ENCODE data around the gene DYNC1I1. TPM values are rescaled to one million over a fixed set of nuclear protein-coding genes. Genes with fewer than 3 reads are reported as not detected.

The DYNC1I1 gene
- total RNA-seq, 1 donor from 2014 or later, result 38.8 TPM

DNA sequence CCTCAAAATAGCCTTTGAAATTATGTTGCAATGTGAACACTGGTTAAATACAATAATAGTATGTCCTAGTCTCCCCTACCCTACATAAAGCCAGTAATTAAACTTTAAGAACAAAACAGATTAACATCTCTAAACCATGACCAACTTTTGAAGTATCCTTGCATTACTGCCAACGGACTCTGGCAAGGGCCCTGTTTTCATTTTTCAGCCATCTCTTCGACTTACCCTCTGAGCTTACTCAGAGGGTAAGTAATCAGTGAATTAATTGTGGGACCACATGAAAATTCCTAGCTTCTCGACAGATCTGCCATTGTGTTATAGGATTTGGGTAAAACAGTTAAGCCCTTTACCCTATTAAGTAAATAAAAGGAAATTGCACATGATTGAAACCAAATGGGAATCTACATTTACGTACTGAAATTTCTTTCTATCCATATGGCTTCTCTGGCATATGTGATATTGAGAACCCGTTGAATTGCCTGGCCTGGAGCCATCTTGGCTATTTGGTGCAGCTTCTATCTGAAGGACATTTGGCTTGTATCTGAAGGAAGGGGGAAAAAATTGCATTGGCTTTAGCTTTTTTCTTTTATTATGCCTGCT lies 39.6 kb downstream of the DYNC1I1 start:
- Histone ChIP-seq H3K27me3 (ENCODE audit: low read depth) (no peaks in the 10 kb centered on the region), H3K4me3 (no peak overlapping the region), H3K4me1 (peaks cover 9% of the 10 kb centered on the region), H3K36me3 (peaks cover 5% of the 10 kb centered on the region), H3K27ac (replicated peaks) (no peak overlapping the region), H3K9me3 (replicated peaks) (no peaks in the 10 kb centered on the region)
- TF ChIP-seq, protein P1, sequence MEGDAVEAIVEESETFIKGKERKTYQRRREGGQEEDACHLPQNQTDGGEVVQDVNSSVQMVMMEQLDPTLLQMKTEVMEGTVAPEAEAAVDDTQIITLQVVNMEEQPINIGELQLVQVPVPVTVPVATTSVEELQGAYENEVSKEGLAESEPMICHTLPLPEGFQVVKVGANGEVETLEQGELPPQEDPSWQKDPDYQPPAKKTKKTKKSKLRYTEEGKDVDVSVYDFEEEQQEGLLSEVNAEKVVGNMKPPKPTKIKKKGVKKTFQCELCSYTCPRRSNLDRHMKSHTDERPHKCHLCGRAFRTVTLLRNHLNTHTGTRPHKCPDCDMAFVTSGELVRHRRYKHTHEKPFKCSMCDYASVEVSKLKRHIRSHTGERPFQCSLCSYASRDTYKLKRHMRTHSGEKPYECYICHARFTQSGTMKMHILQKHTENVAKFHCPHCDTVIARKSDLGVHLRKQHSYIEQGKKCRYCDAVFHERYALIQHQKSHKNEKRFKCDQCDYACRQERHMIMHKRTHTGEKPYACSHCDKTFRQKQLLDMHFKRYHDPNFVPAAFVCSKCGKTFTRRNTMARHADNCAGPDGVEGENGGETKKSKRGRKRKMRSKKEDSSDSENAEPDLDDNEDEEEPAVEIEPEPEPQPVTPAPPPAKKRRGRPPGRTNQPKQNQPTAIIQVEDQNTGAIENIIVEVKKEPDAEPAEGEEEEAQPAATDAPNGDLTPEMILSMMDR (IDR thresholded peaks at IDR 0.05; ENCODE audit: borderline replicate concordance), result no peak
- intact Hi-C loops (cut with micrococcal nuclease), result no loop called here
- DNase-seq, result no peak

DNA sequence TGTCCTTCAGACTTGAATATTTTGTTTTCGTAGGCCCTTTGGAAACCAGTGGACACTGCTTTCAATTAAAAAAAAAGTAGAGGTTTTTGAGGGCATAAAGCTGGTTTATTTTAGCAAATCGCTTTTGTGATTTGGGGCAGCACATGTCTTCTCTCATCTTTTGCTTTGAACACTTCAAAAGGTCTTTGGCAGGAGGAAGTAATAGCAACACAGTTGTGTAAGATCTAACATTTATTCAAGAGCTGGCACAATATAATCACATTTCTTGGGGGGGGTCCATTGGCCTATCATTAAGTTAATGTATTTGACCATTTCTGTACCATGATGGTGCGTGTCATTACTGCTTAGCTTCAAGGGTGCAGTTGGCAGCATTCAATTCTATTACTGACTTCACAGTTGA lies 42.4 kb downstream of the DYNC1I1 start:
- Histone ChIP-seq H3K27ac (replicated peaks) (no peak overlapping the region), H3K4me1 (peaks cover 9% of the 10 kb centered on the region), H3K4me3 (no peak overlapping the region), H3K36me3 (peaks cover 5% of the 10 kb centered on the region), H3K27me3 (ENCODE audit: low read depth) (no peaks in the 10 kb centered on the region), H3K9me3 (replicated peaks) (no peaks in the 10 kb centered on the region)
- intact Hi-C loops (cut with micrococcal nuclease), result no loop called here
- no peak for DNase-seq
- TF ChIP-seq, protein P1 (IDR thresholded peaks at IDR 0.05; ENCODE audit: borderline replicate concordance), result no peak

DNA sequence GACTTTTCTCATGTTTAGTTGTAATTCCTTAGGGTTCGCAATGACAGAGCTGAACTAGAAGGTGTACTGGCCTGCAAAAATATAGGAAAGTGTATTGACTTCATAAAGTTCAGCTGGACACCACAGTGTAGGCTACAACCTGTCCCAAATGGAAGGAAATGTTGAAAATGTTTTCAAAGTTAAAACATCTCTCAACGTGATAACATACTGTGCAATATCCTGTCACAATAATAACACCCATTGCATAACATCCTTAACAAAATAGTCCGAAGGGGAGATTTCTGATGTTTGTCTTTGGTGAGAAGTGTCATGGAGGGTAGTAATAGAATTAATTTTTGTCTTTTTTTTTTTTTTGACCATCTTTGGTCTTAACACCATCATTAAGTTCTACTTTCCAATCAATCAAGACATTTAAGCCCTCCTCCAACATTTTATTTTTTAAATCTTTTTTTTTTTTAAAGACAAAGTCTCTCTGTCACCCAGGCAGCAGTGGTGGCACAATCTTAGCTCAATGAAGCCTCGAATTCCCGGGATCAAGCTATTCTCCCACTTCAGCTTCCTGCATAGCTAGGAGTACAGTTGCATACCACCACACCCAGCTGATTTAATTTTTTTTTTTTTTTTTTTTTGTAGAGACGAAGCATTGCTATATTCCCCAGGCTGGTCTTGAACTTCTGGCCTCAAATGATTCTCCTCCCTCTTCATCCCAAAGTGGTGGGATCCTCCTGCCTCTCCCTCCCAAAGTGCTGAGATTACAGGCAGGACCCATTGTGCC lies 45.7 kb downstream of the DYNC1I1 start:
- Histone ChIP-seq H3K4me1 (no peaks in the 10 kb centered on the region), H3K4me3 (no peak overlapping the region), H3K36me3 (peaks cover 12% of the 10 kb centered on the region), H3K27me3 (ENCODE audit: low read depth) (no peaks in the 10 kb centered on the region), H3K9me3 (replicated peaks) (no peaks in the 10 kb centered on the region), H3K27ac (replicated peaks) (no peak overlapping the region)
- intact Hi-C loops (cut with micrococcal nuclease), result no loop called here
- TF ChIP-seq, protein P1 (IDR thresholded peaks at IDR 0.05; ENCODE audit: borderline replicate concordance), result no peak
- DNase-seq, result no peak

DNA sequence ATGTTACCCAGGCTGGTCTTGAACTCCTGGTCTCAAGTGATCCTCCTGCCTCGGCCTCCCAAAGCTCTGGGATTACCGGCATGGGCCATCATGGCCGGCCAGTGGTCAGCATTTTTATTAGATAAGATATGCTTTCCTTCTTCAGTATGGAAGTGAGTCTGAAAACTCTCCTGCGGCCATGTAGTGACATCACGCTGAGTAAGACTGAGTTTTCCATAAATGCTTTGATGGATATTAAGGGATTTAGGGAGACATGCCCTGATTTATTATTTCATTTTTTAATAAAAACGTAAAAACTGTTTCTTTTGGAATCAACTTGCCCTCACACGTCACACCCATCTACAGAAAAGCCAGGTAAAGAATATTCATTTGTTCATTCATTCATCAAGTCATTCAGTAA lies 48.4 kb downstream of the DYNC1I1 start:
- DNase-seq, result no peak
- H3K9me3 ChIP-seq (replicated peaks), result no peaks in the 10 kb centered on the region
- intact Hi-C loops (cut with micrococcal nuclease), result no loop called here
- H3K36me3 ChIP-seq, result peaks cover 7% of the 10 kb centered on the region
- no peaks in the 10 kb centered on the region for H3K4me1 ChIP-seq
- no peak overlapping the region for H3K27ac ChIP-seq (replicated peaks)
- H3K27me3 ChIP-seq (ENCODE audit: low read depth), result no peaks in the 10 kb centered on the region
- TF ChIP-seq, protein P1 (IDR thresholded peaks at IDR 0.05; ENCODE audit: borderline replicate concordance), result no peak
- no peak overlapping the region for H3K4me3 ChIP-seq

DNA sequence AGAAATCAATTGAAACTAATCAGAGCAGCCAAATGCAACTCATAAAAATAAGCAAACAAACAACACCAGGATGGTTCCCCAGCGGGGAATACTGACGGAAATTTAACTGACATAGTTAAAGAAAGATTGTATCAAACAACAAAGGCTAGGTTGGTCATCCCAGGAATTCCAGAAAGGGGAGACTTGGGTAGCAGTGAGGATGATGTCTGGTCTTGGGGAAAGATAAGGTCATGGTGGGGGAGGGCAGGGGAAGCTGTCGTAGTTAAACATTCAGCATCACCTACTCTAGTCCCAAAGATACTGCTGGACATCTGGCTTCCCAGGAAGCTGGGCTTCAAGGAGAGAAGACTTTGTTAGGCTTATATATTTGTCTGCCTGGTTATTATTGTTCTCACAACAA lies 50.4 kb downstream of the DYNC1I1 start:
- no peak for DNase-seq
- TF ChIP-seq, protein P1 (IDR thresholded peaks at IDR 0.05; ENCODE audit: borderline replicate concordance), result no peak
- no peak overlapping the region for H3K27ac ChIP-seq (replicated peaks)
- H3K4me3 ChIP-seq, result no peak overlapping the region
- H3K27me3 ChIP-seq (ENCODE audit: low read depth), result no peaks in the 10 kb centered on the region
- no peaks in the 10 kb centered on the region for H3K9me3 ChIP-seq (replicated peaks)
- H3K36me3 ChIP-seq, result peaks cover 7% of the 10 kb centered on the region
- H3K4me1 ChIP-seq, result no peaks in the 10 kb centered on the region
- intact Hi-C loops (cut with micrococcal nuclease), result no loop called here

All from left ventricle myocardium inferior (tissue), 1 donor.